Left lung (tissue), 10 donors: ENCODE measurements around the gene OPA3. TPM values are rescaled to one million over a fixed set of nuclear protein-coding genes. Genes with fewer than 3 reads are reported as not detected.

Experiments used
- ATAC-seq: fragments of 200-7000 bp; cut with Tn5 transposase; one replicate; pipeline ENCODE4 v1.9.1; 2020; ENCODE audit warnings: moderate library complexity
- DNase-seq, 4 donors: peaks; one replicate each; pipeline ENCODE4 v3.0.0-alpha.2; 2013 to 2020
- H3K27ac ChIP-seq, 2 donors: fragments of 200-600 bp; sonication (generic) in 1 of 2; one replicate each; pipeline versions ENCODE4 v1.5.0 to v1.8.0; 2020 to 2021
- H3K27me3 ChIP-seq, 2 donors: fragments of 200-600 bp; sonication (generic) in 1 of 2; one replicate each; pipeline versions ENCODE4 v1.5.0 to v1.8.0; 2020 to 2021
- H3K36me3 ChIP-seq, 2 donors: fragments of 200-600 bp; sonication (generic) in 1 of 2; one replicate each; pipeline versions ENCODE4 v1.5.0 to v1.8.0; 2020 to 2021
- H3K4me1 ChIP-seq, 2 donors: fragments of 200-600 bp; one replicate each; pipeline ENCODE4 v1.8.0; 2021
- H3K4me3 ChIP-seq, 2 donors: fragments of 200-600 bp; sonication (generic) in 1 of 2; one replicate each; pipeline versions ENCODE4 v1.5.0 to v1.8.0; 2020 to 2021; ENCODE audit warnings: mild to moderate bottlenecking in 1 of 2
- H3K9me3 ChIP-seq, 2 donors: fragments of 200-600 bp; sonication (generic) in 1 of 2; one replicate each; pipeline versions ENCODE4 v1.5.0 to v1.8.0; 2020 to 2021
- CTCF ChIP-seq, 2 donors: fragments of 200-600 bp; sonication (generic) in 1 of 2; IDR thresholded peaks; one replicate each; pipeline versions ENCODE4 v1.5.0 to v1.8.0; 2021; ENCODE audit warnings: antibody characterized with exemption in 2 of 2
- intact Hi-C, 2 donors: fragments of 100-400 bp; cut with DNase I; formaldehyde crosslinking; loops; one replicate each; pipeline versions ENCODE4 v1.11.2 to v1.14.2; 2022
- polyA plus RNA-seq, 6 donors: library from polyadenylated mRNA; unstranded; fragments of 120-200 nt; gene quantifications; one replicate each; pipeline ENCODE4 v1.2.1, GENCODE V29; 2013; ENCODE audit not compliant: insufficient read length in 6 of 6
- total RNA-seq, 2 donors: library from RNA; stranded (reverse); fragmentation: NEBNext Ultra II Directional; extraction: Animal tissue kit (Norgen Biotek cat#: 25700); gene quantifications; one replicate each; pipeline ENCODE4 v1.2.1, GENCODE V29; 2021
- donor health status: DM: no; HTN: yes; CAD: no.
- donor health status: DM: no; HTN: no; CAD: no.

OPA3 gene
- total and polyA plus RNA-seq, 8 donors: 4.8 to 17.9 (median 7.2) TPM

GRCh38 chr19:45509692-45510015 lies 74.9 kb downstream of the OPA3 start:
- Histone ChIP-seq H3K4me3 (peak overlapping the region; percentile 96 to 100), H3K27ac (peak overlapping the region; percentile 86 to 98), H3K4me1 (peaks cover 20 to 69% of the 10 kb centered on the region in 2 donors), H3K9me3 (no peaks in the 10 kb centered on the region), H3K36me3 (peaks cover 0 to 9% of the 10 kb centered on the region in 2 donors), H3K27me3 (no peaks in the 10 kb centered on the region)
- no peak for TF ChIP-seq CTCF (IDR thresholded peaks at IDR 0.05)
- no peak for ATAC-seq
- intact Hi-C loops: no loop called here
- no peak for DNase-seq

GRCh38 chr19:45508861-45509691 lies 75.5 kb downstream of the OPA3 start:
- no peaks in the 10 kb centered on the region for H3K27me3 ChIP-seq
- H3K4me1 ChIP-seq: peaks cover 14 to 69% of the 10 kb centered on the region in 2 donors
- H3K4me3 ChIP-seq: peak overlapping the region; percentile 96 to 100
- intact Hi-C loops: no loop called here
- peak overlapping the region; percentile 86 to 98 for H3K27ac ChIP-seq
- TF ChIP-seq CTCF (IDR thresholded peaks at IDR 0.05): no peak
- H3K9me3 ChIP-seq: no peaks in the 10 kb centered on the region
- DNase-seq (peak in 3 of 4 donors; percentile 54 to 94 (median 79)), ATAC-seq (peak; percentile 33)
- peaks cover 0 to 9% of the 10 kb centered on the region in 2 donors for H3K36me3 ChIP-seq

- no peak for TF ChIP-seq CTCF (IDR thresholded peaks at IDR 0.05)
- Histone ChIP-seq H3K36me3 (peaks cover 0 to 9% of the 10 kb centered on the region in 2 donors), H3K4me1 (peaks cover 8 to 69% of the 10 kb centered on the region in 2 donors), H3K27me3 (no peaks in the 10 kb centered on the region), H3K9me3 (no peaks in the 10 kb centered on the region), H3K4me3 (peak overlapping the region; percentile 96 to 100), H3K27ac (peak overlapping the region; percentile 86 to 98)
- intact Hi-C loops: no loop called here
- peak; percentile 2 for ATAC-seq
- DNase-seq: peak in 1 of 4 donors; percentile 86
These were observed 76.2 kb downstream of the OPA3 start for GRCh38 chr19:45508417-45508860.

GRCh38 chr19:45507872-45508416 lies 76.7 kb downstream of the OPA3 start:
- TF ChIP-seq CTCF (IDR thresholded peaks at IDR 0.05): no peak
- Histone ChIP-seq H3K4me1 (peaks cover 8 to 69% of the 10 kb centered on the region in 2 donors), H3K4me3 (peak overlapping the region; percentile 96 to 100), H3K27ac (peak overlapping the region; percentile 86 to 98), H3K36me3 (peaks cover 0 to 9% of the 10 kb centered on the region in 2 donors), H3K27me3 (no peaks in the 10 kb centered on the region), H3K9me3 (no peaks in the 10 kb centered on the region)
- intact Hi-C loops: no loop called here
- DNase-seq: peak in 1 of 4 donors; percentile 51
- no peak for ATAC-seq
